NCI-H2227 treated with DMSO at 0.1 percent for 48 hours (cell line): ENCODE measurements around the gene CCDC85C.
A peak's percentile ranks its signal among the peaks of the same experiment; 100 is the strongest.

ENCODE experiments used
- DNase-seq: peaks from one replicate; lab custom pipeline; 2025; lab: John Stamatoyannopoulos, UW

The CCDC85C gene

DNA sequence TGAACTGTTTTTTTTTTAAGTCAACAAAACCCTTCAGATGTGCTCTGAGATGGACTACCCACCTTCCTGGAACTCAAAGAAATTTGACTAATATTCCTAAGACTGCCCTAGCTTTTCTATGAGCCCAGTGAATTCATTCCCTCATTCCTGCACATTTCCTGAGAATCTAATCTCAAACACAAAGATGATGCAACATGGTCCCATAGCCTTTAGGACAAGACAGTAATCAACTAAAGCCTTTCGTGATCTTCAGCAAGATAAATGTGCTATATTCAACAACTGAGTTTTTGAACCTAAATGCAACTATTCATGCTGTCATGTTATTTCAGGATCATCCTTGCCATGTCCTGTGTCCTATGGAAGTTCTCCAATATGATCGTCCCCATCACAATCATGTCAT lies 128.3 kb downstream of the CCDC85C start:
- no peak for DNase-seq

DNA sequence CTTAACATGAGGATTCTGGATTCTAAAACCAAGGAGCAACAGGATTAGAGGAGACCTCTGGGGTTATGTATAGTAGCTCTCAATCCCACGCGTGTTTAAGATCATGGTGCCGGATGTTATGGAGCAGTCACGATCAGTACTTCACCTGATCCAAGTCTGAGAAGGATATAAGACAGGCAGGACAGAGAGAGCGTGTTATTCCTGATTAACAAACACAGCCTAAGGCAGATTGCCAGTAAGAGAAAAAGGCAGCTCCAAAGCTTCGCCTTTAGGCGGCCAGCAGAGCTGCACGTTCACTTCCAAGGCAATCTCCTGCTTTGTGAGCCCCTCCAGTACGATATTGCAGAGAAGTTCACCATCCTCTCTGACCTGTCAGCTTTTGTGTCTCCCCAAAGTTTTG lies 128.8 kb downstream of the CCDC85C start:
- DNase-seq = no peak

DNA sequence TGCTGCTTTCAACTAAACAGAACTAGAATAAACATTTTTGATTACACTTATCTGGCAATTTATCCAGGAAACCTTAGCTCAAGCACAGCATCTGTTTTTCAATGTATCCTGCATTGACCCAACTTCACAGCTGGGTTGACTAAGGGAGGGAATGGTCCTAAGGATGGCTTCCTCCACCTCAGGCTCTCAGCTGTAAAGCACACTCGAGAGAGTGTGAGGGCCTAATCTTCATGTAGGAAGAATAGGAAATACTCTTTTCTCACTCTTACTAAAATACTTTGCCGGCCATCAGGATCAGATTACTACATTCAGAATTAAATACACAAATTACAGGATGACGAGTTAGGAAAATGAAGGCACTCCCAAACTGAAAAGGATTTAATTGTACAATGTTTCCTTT lies 130.5 kb downstream of the CCDC85C start:
- no peak for DNase-seq

DNA sequence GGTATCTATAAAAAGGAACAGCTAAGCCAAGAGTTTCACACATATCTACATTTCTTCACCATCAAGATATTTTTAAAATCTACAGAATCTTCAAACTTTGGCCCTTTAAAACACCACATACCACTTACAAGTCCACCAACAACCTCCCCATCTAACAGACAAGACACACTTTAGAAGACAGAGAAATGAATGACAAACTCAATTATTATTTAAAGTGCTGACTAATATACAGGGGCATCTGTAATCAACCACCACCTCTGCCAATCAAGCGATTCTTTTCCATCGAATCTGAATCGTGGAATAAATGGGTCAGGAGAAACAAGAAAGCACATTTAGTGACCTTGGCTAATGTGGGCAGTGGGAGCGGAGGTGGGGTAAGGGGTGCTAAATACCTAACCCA lies 131.1 kb downstream of the CCDC85C start:
- DNase-seq = no peak

DNA sequence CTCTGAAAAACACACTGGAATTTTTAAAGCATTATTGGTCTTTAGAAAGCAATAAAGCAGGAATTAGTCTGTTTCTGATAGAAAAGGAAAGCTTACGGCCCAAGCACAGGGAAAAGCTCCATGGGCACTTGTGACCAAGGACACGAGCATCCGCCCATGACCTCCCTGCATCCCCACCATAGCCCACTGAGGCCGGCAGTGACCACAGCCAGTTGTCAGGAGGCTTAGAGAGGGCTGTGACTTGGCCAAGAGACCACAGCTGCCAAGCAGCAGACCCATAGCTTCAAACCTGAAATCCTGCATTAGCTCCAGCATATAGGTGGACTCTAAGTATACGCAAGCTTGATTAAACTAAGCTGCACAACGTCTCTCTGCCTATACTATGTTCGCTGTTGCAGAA lies 132.3 kb downstream of the CCDC85C start:
- no peak for DNase-seq

DNA sequence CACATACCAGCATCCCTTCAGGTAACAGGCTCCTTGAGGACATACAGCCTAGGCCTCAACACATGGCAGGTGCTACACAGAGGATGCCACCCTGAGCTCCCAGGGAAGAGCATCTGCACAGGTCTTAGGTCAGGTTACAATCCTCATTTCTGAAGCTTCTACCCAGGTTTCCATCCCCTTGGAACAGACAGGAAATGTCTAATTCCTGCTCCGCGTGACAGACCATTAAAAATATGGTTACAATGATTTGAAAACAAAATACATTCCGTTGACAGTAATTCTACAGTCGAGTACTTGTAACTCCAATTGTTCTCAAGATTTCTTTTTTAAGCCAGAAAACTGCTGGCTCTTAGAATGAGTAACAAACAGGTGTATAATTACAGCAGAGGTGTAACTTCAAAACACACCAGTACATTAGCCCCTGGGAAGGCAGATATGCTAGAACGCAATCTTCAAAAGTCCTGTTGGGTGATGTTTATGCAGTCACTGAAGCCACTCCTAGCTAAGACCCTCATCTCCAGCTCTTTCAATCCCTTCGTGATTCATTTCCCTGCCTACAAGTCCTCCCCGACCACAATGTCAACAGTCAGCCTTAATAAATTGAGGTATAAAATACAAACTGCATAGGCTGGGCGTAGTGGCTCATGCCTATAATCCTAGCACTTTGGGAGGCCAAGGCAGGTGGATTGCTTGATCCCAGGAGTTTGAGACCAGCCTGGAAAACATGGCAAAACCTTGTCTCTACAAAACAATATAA lies 135.0 kb downstream of the CCDC85C start:
- DNase-seq = no peak

DNA sequence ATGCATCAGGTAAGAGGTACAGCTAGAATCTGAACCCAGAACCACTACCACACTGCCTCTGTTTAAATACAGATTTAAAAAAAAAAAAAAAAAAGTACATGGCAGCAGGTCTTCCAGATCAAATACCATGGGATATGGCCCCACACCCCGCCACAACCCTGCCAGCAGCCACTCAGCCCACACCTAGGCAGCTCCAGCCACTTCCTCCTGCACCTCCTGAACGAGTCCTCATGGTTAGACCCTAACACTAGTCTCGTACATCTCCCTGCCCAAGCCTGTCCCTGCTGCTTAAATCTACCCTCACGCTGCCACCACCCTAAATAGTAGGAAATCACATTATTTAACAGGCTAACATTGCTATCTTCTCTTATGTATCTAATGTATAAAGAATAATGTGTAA lies 135.9 kb downstream of the CCDC85C start:
- no peak for DNase-seq

DNA sequence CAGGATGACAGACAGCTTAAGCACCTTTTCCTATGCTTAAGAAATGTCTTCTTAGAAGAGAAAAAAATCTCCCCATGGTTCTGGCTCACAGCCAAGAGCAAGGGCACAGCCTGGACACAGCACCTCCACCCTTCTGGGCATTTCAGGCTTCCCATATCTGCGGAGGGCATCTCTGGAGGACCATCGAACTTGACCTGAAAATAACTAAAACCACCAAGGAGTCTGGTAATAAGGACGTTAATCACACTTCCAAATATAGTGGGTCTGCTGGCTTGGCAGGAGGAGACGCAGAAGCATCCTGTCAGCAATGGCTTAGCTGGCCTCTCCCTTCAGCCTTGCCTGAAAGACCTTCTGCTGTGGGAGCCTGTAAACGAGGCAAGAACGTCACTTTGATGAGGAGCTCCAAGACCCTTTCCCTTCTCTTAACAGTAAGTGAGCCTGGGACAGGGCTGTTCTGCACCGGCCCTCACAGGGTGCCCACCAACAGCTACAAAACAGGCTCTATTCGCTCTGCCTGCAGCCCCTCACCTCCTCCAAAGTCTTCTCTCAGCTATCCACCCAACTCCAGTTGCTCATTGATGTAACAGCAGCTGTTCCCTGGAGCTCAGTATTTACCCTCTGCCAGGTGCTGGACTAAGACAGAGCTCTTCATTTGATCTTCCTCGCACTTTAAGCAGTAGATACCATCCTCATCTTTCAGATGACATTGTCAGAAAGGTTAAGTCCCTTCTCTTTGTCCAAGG lies 136.5 kb downstream of the CCDC85C start:
- peak; percentile 67 for DNase-seq

DNA sequence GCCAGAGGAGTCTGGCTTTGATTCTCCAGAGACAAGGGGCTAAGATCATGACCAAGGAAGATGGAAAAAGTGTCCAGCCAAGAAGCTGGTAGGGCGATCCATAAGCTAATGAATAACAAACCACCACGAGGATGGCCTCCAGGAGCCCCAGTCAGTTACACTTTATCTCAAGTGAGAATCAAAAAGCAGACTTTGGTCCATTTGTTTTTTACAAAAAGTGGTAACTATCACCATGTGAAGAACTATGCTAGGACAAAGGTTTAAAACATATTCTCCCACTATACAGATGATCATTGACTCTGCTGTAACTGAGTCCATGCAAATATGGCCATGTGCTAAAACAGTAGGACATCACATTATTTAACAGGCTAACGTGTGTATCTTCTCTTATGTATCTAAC lies 137.2 kb downstream of the CCDC85C start:
- no peak for DNase-seq

DNA sequence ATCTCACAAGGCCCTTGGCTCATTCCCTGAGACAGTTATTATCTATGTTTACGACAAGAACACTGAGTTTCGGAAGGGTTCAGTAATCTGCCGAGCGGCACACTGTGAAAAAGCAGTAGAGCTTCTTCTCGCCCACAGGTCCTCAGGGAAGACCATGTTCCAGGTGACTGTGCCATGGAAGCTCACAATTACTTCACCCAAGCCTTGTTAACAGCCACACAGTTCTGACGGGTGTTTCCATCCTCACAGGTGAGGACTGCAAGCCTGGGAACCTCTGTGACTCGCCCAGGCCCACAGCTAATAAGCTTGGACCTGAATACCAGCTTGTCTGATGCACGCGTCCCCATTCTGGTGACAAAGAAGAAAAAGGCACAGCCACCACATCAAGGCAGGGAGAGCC lies 138.7 kb downstream of the CCDC85C start:
- DNase-seq = no peak

DNA sequence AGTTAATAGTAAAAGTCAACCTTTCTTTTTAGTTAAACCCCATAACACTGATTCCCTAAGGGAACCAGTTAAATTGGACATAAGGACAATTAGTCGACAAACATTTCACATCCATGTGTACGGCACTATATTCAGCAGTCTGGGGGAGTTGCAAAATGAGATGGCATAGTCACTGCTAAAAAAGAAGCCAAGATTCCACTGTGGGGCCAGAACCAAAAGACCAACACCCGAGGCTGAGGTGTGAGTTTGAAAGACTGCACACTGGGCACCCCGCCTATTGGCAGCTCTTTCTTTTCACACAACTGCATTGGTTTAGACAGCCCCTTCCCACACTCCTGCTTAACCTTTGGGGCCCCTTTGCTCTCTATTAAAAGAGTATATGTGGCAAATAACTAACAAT lies 140.0 kb downstream of the CCDC85C start:
- no peak for DNase-seq

DNA sequence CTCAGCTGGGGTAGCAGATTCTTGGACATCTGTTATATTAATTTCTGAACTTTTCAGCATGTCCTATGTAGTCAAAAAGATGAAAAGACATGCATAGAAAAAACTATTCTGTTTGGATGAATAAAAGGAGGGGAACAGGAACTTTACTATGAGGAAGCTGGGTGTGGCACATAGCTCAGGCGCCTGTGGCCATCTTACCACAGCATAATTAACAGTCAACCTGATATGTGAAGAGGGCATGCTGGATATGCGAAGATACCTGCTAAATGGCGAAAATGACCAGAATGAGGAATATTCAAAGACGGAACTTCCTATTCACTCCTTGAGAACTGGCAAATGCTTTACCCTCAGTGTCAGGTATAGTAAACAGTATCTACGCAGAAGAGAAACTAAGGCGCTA lies 141.8 kb downstream of the CCDC85C start:
- DNase-seq = no peak

DNA sequence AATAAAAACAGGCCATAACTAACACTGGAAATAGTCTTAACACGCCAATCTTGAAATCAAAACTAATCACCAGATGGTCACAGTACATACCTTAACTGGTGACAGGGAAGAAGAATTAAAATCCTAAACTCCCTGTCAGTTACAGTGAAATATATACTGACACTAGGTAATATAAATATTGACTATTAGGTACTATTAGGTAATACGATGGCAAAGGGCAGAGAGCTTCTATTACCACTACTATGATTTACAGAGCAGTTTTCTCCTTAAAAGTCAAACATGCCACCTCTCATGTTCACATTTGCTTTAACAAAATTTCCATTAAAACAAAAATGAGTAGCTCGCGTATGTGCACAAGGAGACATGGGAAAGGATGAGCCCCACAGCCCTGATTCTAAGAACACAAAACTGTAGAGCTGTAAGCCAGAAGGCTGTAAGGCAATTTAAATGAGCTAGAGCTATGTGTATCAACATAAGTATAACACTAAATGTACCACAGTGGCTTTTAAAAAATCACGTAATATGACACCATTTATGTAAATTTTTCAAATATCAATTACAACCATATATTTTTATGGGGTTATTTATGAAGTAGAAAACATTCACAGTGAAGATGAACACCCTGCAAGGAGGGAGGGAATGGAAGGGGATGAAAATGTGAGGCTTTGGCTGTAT lies 142.5 kb downstream of the CCDC85C start:
- no peak for DNase-seq

DNA sequence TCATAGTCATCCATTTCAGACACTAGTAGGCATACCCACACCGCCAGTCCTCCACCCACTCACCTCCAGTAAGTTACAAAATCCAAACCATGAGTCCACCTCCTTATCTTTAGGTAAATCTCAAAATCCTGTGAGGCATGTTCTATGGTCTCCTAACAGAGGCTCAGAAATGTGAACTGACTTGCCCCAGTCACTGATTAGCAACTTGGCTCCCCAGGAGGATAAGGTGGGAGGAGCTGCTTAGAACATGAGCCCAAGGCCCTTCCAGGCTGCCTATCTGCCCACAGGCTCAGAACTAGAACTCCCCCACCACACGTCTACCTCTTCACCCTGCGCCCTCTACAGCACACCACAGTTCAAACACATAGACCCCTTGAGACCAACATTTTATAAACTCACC lies 143.2 kb downstream of the CCDC85C start:
- DNase-seq = no peak

DNA sequence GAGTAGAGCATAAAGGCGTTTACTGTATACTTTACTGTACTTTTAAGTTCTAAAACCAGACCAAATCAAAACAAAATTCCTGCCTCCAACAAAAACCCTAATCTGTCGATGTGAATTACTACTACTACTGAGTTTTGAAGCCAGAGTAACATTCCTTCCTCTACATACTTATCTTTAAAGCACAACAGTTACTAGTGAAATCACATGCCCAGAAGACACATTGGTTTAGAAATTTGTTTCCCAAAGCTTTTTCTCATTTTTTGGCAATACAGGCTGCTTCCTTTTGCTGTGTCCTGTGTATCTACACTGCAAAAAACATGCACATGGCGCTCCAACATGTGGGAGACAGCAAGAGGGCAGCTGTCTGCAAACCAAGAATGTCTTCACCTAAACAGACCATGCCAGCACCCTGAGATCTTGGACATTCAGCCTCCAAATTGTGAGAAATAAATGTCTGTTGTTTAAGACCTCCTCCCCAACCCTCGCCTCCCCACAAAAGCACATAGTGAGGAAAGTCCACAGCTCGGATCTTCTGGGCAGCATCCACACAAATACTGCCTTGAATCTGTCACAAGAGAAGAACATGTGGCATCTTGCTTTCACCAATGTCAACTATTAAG lies 144.4 kb downstream of the CCDC85C start:
- no peak for DNase-seq

DNA sequence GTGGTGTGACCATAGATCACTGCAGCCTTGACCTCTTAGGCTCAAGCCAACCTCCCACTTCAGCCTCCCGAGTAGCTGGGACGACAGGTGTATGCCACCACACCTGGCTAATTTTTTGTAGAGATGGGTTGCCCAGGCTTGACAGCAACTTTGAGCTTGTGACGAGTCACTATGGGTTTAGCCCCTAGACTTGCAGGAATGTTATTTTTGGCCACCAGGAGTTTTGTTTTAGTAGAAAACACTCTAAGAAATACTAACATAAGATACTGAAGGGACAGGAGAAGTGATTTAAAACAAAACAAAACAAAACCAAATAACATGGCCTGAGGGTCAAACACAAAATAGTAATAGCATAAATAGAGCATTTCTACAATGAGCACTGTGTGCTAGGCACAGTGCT lies 149.8 kb downstream of the CCDC85C start:
- DNase-seq = no peak

DNA sequence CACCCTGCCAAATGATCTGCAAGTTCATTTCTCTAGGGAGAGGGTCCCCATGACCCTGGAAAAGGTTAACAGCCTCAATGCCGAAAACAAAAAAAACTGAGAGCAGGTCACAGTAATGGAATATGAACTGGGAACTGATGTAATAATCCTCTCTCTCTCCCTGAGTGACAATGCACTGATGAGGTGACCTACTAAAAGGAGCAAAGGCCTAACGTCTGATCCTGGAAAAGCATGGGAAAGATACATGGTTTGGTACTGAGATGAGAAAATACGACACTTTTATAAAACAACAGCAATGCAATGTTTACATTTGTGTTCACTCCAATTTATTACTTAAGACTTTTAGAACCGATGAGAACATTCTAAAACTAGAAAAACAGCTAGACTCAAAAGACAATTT lies 151.0 kb downstream of the CCDC85C start:
- DNase-seq = no peak

DNA sequence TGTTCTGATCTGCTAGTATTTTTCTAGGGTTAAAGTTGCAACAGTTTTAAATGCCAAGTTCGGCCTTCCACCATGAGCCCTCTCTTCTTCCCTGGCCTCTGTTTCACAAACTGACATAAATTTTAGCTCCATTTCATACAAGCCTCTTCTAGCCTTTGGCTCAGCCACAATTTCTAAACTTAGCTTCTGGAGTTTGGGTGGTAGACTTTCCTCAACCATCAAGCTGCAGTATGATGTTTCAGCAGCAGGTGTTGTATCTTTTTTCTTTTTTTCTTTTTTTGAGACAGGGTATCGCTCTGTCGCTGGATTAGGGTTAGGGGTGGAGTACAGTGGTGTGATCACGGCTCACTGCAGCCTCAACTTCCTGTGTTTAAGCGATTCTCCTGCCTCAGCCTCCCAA lies 152.8 kb downstream of the CCDC85C start:
- DNase-seq = no peak

DNA sequence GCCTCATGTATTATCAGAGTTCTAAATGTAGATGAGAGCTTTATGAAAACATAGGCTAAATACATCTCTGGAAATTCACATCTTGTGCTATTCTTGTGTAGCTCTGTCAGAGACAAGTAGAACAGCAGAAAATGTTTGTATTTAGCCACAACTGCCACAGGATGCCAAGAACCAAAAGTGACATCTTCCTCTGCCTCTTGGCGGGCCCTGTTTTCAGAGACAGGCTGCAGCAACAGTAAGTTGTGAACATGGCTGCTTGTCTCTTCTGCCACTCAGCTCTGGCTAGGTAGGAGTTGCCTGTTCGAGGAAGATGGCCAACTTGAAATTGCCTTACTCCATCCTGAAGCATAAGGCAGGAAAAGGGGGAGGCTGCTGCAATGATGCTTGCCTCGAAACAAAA lies 153.7 kb downstream of the CCDC85C start:
- DNase-seq = no peak
